Measurements from ENCODE around the gene JUND. TPM values are rescaled to one million over a fixed set of nuclear protein-coding genes. Genes with fewer than 3 reads are reported as not detected.

JUND gene
- polyA plus RNA-seq, 2 of the 4 experiments (the other 2 are of a cell fraction), result 65.1 to 68.9 TPM

DNA sequence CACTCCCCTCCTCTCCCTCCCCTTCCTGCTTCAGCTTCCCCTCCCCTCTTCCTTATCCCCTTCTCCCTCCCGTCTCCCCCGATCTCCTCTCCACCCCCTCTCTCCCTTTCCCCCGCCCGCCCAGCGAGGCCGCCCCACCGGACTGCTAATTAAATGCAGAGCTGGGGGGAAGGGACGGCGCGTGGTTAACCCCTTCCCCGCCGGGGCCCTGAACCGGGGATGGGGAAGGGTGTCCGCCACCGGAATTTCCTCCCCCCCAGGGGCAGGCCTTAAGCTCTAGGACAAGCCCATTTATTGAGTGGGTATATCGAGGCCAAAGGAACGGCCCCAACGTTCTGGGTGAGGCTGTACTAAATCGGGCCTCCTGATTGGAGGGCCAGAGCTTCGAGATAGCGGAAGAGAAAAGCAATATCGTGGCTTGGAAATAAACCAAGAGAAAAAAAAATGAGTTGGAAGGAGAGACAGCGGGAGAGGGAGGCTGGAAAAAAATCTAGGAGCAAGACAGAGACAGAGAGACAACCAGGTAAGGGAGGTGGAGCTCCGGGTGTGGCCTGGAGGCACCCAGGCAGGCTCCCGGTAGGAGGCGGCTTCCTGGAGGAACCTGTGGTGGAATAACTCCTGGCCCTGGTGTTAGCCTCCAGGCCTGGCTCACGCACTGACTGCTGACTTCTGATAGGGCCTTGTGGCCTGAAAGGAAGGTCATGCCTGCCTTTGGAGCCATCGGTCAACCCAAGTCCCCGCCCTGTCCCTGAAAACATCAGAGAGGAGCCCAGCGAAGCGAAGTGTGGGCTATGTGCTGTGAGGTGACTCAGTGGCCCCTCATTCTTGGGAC lies 11.6 kb upstream of the JUND start (continued):
- TF ChIP-seq HOXB13 (CRISPR knock-in tag; IDR thresholded peaks at IDR 0.05; ENCODE audit: low read depth) (peak; percentile 60; the same call in 1 of the 2 replicates), NPAS2 (CRISPR knock-in tag; IDR thresholded peaks at IDR 0.05; ENCODE audit: borderline replicate concordance) (no peak), EHMT2 (IDR thresholded peaks at IDR 0.05; ENCODE audit: low read depth) (no peak), HOXA7 (CRISPR knock-in tag; IDR thresholded peaks at IDR 0.05) (no peak)

DNA sequence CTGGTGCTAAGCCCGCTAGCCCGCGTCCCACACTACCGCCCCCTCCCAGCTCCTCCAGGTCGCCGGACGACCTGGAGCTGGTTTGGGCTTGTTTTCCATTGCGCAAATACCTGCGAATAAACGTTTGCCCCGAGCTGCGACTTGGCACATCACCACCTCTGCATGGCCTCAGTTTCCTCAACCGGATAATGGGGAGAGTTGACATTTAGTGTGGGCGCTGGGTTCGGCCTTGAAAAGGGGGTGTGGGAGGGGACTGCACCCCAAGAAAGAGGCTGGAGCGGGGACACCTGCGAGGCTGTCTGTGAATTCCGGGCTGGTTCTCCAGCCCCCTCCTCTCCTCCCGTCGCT lies 11.0 kb upstream of the JUND start:
- CTCF ChIA-PET, result interaction anchor here (0.7 to 6.5 kb wide), 7 partner anchors 10 to 36 kb away, joined by 3 to 57 read pairs (median 3); partner anchors contain the start of gene JUND
- ATAC-seq, result peak in 1 of 2 experiments; percentile 49; a peak in 4 of 6 replicates
- DNase-seq (ENCODE audit: low read depth in 1 of 2, low spot score in 1 of 2), result peak in 1 of 2 experiments; percentile 30
- TF ChIP-seq EHF (CRISPR knock-in tag; IDR thresholded peaks at IDR 0.05), result 0 out of 2 replicates have a peak, but pooled peaks have one; percentile 9
- no peak for TF ChIP-seq KDM5A (IDR thresholded peaks at IDR 0.05)
- no peak for TF ChIP-seq BHLHE40 (IDR thresholded peaks at IDR 0.05; ENCODE audit: low read depth, low read length)
- no peak; the same call in 1 of the 2 replicates for TF ChIP-seq HDAC2 (IDR thresholded peaks at IDR 0.05)
- TF ChIP-seq HEYL (CRISPR knock-in tag; IDR thresholded peaks at IDR 0.05), result no peak
- no peak for TF ChIP-seq FOSB (CRISPR knock-in tag; IDR thresholded peaks at IDR 0.05)
- TF ChIP-seq ZC3H11A (IDR thresholded peaks at IDR 0.05), result no peak
- TF ChIP-seq, protein P1, sequence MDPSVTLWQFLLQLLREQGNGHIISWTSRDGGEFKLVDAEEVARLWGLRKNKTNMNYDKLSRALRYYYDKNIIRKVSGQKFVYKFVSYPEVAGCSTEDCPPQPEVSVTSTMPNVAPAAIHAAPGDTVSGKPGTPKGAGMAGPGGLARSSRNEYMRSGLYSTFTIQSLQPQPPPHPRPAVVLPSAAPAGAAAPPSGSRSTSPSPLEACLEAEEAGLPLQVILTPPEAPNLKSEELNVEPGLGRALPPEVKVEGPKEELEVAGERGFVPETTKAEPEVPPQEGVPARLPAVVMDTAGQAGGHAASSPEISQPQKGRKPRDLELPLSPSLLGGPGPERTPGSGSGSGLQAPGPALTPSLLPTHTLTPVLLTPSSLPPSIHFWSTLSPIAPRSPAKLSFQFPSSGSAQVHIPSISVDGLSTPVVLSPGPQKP (IDR thresholded peaks at IDR 0.05; ENCODE audit: low read depth, low read length), result no peak
- peak; percentile 43; the same call in 1 of the 2 replicates for TF ChIP-seq HOXA7 (CRISPR knock-in tag; IDR thresholded peaks at IDR 0.05)
- TF ChIP-seq EP300 (IDR thresholded peaks at IDR 0.05), result no peak
- no peak for TF ChIP-seq HOXB5 (CRISPR knock-in tag; IDR thresholded peaks at IDR 0.05)
- TF ChIP-seq MAZ (IDR thresholded peaks at IDR 0.05; ENCODE audit: borderline replicate concordance, low read depth, low read length), result no peak
- no peak for TF ChIP-seq MYC (IDR thresholded peaks at IDR 0.05; ENCODE audit: borderline replicate concordance, low read length)
- 0 out of 2 replicates have a peak, but pooled peaks have one; percentile 59 for TF ChIP-seq TP53 (CRISPR knock-in tag; IDR thresholded peaks at IDR 0.05)
- TF ChIP-seq CEBPB (IDR thresholded peaks at IDR 0.05), result peak; percentile 23 to 72; a peak in 3 of 4 replicates
- TF ChIP-seq SMC3 (IDR thresholded peaks at IDR 0.05), result no peak
- FAIRE-seq, result no peak
- peak overlapping the region; percentile 99 to 100 for H3K27ac ChIP-seq
- under 1% methylated on average over 11 of the region's 20 CpGs for WGBS (ENCODE audit: missing lambda C conversion rate)
- H3K9me3 ChIP-seq, result no peaks in the 10 kb centered on the region
- POLR2A ChIA-PET, result interaction anchor here (0.5 to 3.0 kb wide), 10 partner anchors 11 to 124 kb away, joined by 3 to 235 read pairs (median 6); partner anchors contain the start of genes GDF15, JUND and LSM4
- peak overlapping the region; percentile 56 for H3K4me3 ChIP-seq
- H3K4me1 ChIP-seq, result peaks cover 30% of the 10 kb centered on the region
- H3K4me2 ChIP-seq, result peak overlapping the region; percentile 92

DNA sequence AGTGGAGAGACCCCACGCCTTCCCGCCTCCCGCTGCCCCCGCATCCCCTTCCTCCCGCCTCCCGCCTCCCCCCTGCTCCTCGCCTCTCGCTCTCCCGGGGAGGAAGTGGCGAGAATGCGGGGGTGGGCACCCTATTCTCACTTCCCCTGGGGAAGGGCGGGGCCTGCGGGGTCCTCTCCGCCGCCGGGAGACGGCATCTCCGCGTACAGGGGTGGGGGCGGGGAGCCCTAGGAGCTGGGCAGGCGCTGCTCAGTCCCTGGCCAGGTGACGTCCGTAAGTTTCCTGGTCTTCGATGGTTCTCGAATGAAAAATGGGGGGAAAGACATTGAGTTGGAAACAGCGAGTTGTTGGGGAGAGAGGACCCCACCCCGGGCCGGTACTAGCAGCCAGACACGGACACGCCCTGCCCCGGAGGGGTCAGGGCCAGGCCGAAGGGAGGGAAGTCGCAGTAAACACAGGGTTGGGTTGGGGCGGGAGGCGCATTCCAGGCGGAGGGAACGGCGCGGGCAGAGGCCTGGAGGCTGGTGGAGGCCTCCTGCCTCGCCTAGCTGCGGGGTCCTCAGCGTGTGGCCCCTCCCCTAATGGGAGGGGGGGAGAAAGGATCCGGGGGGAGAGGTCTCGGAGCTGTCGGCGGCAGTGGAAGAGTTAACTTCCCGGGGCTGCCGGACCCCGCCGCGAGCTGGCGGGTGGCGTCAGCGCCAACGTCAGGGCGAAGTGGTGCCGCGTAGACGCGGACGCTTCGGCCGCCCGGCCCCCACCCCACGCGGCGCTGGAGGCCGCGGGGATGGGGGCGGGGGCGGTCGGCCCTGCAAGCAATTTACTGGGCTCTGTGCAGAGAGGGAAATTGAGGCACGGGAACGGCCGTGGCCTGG lies 10.4 kb upstream of the JUND start:
- CTCF ChIA-PET, result interaction anchor here (0.7 to 6.5 kb wide), 6 partner anchors 10 to 36 kb away, joined by 3 to 57 read pairs (median 3); partner anchors contain the start of gene JUND
- Histone ChIP-seq H3K9me3 (no peaks in the 10 kb centered on the region), H3K4me3 (peak overlapping the region; percentile 56), H3K27ac (peak overlapping the region; percentile 99 to 100), H3K4me1 (peaks cover 30% of the 10 kb centered on the region), H3K4me2 (peak overlapping the region; percentile 92)
- 1% methylated on average over 14 of the region's 75 CpGs for WGBS (ENCODE audit: missing lambda C conversion rate)
- POLR2A ChIA-PET, result interaction anchor here (0.5 to 3.0 kb wide), 10 partner anchors 11 to 125 kb away, joined by 3 to 235 read pairs (median 6); partner anchors contain the start of genes GDF15, JUND and LSM4
- no peak for FAIRE-seq
- DNase-seq (ENCODE audit: low read depth in 1 of 2, low spot score in 1 of 2), result peak; percentile 65 to 93
- peak; percentile 74 to 77 for ATAC-seq
- no peak for TF ChIP-seq FOSL2 (IDR thresholded peaks at IDR 0.05)
- peak; percentile 55 for TF ChIP-seq FOSL2 (CRISPR knock-in tag; IDR thresholded peaks at IDR 0.05)
- no peak; the same call in 1 of the 2 replicates for TF ChIP-seq TFCP2L1 (CRISPR knock-in tag; IDR thresholded peaks at IDR 0.05)
- TF ChIP-seq, protein P2, sequence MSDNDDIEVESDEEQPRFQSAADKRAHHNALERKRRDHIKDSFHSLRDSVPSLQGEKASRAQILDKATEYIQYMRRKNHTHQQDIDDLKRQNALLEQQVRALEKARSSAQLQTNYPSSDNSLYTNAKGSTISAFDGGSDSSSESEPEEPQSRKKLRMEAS (IDR thresholded peaks at IDR 0.05), result peak; percentile 91
- TF ChIP-seq, protein P3, sequence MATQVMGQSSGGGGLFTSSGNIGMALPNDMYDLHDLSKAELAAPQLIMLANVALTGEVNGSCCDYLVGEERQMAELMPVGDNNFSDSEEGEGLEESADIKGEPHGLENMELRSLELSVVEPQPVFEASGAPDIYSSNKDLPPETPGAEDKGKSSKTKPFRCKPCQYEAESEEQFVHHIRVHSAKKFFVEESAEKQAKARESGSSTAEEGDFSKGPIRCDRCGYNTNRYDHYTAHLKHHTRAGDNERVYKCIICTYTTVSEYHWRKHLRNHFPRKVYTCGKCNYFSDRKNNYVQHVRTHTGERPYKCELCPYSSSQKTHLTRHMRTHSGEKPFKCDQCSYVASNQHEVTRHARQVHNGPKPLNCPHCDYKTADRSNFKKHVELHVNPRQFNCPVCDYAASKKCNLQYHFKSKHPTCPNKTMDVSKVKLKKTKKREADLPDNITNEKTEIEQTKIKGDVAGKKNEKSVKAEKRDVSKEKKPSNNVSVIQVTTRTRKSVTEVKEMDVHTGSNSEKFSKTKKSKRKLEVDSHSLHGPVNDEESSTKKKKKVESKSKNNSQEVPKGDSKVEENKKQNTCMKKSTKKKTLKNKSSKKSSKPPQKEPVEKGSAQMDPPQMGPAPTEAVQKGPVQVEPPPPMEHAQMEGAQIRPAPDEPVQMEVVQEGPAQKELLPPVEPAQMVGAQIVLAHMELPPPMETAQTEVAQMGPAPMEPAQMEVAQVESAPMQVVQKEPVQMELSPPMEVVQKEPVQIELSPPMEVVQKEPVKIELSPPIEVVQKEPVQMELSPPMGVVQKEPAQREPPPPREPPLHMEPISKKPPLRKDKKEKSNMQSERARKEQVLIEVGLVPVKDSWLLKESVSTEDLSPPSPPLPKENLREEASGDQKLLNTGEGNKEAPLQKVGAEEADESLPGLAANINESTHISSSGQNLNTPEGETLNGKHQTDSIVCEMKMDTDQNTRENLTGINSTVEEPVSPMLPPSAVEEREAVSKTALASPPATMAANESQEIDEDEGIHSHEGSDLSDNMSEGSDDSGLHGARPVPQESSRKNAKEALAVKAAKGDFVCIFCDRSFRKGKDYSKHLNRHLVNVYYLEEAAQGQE (IDR thresholded peaks at IDR 0.05), result no peak
- peak; percentile 29 for TF ChIP-seq POLR2A (IDR thresholded peaks at IDR 0.05; ENCODE audit: low read length)
- no peak for TF ChIP-seq POLR2AphosphoS2 (conservative IDR thresholded peaks at IDR 0.05; ENCODE audit: low read length)
- 0 out of 2 replicates have a peak, but pooled peaks have one; percentile 48 for TF ChIP-seq HEYL (CRISPR knock-in tag; IDR thresholded peaks at IDR 0.05)
- TF ChIP-seq CBX2 (IDR thresholded peaks at IDR 0.05; ENCODE audit: borderline replicate concordance, low read depth), result no peak
- peak; percentile 66; the same call in 1 of the 2 replicates for TF ChIP-seq FOXS1 (CRISPR knock-in tag; IDR thresholded peaks at IDR 0.05)
- TF ChIP-seq TP53 (CRISPR knock-in tag; IDR thresholded peaks at IDR 0.05), result no peak
- TF ChIP-seq JUNB (IDR thresholded peaks at IDR 0.05), result no peak

All from A549 (cell line).